Thoracic aorta (tissue), 2 donors: ENCODE data around the gene GAL. TPM values are rescaled to one million over a fixed set of nuclear protein-coding genes. Genes with fewer than 3 reads are reported as not detected.

Experiments
- ATAC-seq: fragments of 150-250 bp; one replicate; pipeline ENCODE4 v1.8.0; 2017; ENCODE audit warnings: low read depth; ENCODE audit not compliant: insufficient number of reproducible peaks, low FRiP score
- DNase-seq: peaks from one replicate; pipeline ENCODE4 v3.0.0-alpha.2; 2020; ENCODE audit warnings: low spot score
- H3K27ac ChIP-seq, 2 donors: fragments of 200-600 bp; sonication (generic); 1 replicate in 1 of 2; 2 replicates in 1 of 2; pipeline ENCODE4 v1.5.1; 2016; ENCODE audit warnings: mild to moderate bottlenecking in 2 of 2, moderate library complexity in 2 of 2
- H3K27me3 ChIP-seq: fragments of 200-600 bp; sonication (generic); replicated peaks from 2 replicates; pipeline ENCODE4 v1.6.0; 2016; ENCODE audit warnings: mild to moderate bottlenecking; ENCODE audit not compliant: insufficient read depth
- H3K36me3 ChIP-seq: fragments of 200-600 bp; sonication (generic); one replicate; pipeline ENCODE4 v1.5.1; 2016
- H3K4me1 ChIP-seq, 2 donors: fragments of 200-600 bp; sonication (generic); 1 replicate in 1 of 2; 2 replicates in 1 of 2; pipeline versions ENCODE4 v1.5.1 to v1.6.0; 2016; ENCODE audit warnings: low read depth in 2 of 2, mild to moderate bottlenecking in 1 of 2; ENCODE audit not compliant: control insufficient read depth in 1 of 2
- H3K4me3 ChIP-seq: fragments of 200-600 bp; sonication (generic); 2 replicates; pipeline ENCODE4 v1.5.1; 2016; ENCODE audit warnings: mild to moderate bottlenecking
- H3K9me3 ChIP-seq: fragments of 200-600 bp; sonication (generic); 2 replicates; pipeline ENCODE4 v1.5.1; 2016
- total RNA-seq, 2 donors: library from RNA; depleted of rRNA; stranded (reverse); fragments of >200 nt; gene quantifications; one replicate each; pipeline versions ENCODE4 v1.1.0 to v1.2.3, GENCODE V29; 2016
- TF ChIP-seq, protein P1 (sequence below): fragments of 200-600 bp; sonication (generic); IDR thresholded peaks from one replicate; pipeline ENCODE4 v1.5.1; 2019; ENCODE audit warnings: antibody characterized with exemption

The GAL gene
- total RNA-seq, 2 donors from 2014 or later = not detected

DNA sequence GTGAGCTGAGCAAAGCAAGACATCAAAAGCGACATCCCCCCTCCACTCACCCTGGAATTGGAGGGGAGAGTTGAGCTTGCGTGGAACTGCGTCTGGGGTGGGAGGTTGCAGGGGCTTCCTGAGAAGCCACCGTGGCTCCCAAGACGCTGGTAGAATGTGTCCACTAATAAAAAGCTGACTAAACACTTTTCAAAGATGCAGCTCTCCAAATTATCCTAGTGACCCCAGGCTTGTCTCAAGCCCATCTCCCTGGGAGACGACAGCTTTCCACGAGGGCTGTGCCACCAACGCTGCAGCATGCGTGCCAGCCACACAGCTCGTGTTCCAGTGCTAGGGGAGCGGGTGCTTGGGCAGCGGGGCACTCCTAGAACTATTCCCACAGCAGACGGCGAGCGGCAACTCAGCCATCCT lies 6.3 kb upstream of the GAL start:
- Histone ChIP-seq H3K27me3 (no peaks in the 10 kb centered on the region), H3K4me3 (no peak overlapping the region), H3K27ac (no peak overlapping the region), H3K4me1 (peaks cover 0 to 7% of the 10 kb centered on the region in 2 donors), H3K36me3 (no peaks in the 10 kb centered on the region), H3K9me3 (no peaks in the 10 kb centered on the region)
- DNase-seq = no peak
- TF ChIP-seq, protein P1, sequence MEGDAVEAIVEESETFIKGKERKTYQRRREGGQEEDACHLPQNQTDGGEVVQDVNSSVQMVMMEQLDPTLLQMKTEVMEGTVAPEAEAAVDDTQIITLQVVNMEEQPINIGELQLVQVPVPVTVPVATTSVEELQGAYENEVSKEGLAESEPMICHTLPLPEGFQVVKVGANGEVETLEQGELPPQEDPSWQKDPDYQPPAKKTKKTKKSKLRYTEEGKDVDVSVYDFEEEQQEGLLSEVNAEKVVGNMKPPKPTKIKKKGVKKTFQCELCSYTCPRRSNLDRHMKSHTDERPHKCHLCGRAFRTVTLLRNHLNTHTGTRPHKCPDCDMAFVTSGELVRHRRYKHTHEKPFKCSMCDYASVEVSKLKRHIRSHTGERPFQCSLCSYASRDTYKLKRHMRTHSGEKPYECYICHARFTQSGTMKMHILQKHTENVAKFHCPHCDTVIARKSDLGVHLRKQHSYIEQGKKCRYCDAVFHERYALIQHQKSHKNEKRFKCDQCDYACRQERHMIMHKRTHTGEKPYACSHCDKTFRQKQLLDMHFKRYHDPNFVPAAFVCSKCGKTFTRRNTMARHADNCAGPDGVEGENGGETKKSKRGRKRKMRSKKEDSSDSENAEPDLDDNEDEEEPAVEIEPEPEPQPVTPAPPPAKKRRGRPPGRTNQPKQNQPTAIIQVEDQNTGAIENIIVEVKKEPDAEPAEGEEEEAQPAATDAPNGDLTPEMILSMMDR = no peak
- ATAC-seq = no peak

DNA sequence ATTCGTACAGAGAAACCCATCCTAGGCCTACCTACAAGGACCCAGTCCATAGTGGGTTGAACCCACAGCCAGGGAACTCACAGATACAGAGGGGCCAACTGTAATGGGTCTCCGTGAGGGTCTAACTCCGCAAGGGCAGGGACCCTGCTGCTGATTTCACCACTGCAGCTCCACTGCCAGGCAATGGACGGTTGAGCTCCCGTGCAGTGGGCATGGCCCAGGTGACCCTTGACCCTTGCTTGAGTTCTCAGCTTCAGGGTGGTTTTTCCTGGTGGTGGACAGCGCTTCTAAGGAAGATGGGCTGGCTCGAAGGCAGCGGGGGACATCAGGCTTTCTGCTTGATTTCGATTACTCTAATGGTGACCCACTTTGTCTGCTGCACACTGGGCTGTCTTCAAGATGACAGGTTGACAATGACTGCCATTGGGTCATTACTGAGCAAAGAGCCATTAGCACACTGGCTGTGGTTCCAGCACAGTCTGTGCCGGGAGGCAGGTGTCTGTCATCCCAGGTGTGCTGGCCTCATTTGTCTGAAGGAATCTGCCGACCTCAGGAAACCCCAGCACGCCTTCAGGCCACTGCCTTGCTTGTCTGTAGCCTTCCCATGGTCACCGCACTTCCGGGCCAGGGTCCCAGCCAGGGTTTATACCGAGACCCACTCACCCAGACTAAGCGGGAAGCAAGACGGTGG lies 3.7 kb upstream of the GAL start:
- Histone ChIP-seq H3K9me3 (no peaks in the 10 kb centered on the region), H3K4me3 (no peak overlapping the region), H3K27ac (no peak overlapping the region), H3K27me3 (peaks cover 11% of the 10 kb centered on the region), H3K4me1 (peaks cover 6 to 22% of the 10 kb centered on the region in 2 donors), H3K36me3 (no peaks in the 10 kb centered on the region)
- TF ChIP-seq, protein P1 = no peak
- DNase-seq (no peak), ATAC-seq (no peak)

DNA sequence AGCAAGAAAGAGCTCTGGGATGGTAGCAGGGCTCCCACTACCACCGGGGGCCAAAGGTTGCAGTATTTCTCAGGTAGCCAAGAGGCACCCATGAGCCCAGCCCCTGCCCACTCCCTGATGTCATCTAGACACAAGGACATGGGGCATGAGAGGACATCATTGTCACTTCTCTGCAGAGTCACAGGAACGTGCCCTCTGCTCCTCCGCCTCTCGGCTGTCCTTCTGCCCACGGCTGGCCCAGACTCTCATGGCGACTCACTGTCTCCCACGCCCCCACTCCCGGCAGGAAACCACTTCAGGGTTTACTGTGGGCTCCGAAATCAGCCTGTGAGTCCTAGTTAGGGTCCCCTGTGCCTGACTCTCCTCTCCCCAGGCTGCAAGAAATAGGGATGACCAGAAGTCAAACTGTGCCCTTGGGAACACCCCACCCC lies 1.8 kb upstream of the GAL start:
- H3K9me3 ChIP-seq = no peaks in the 10 kb centered on the region
- H3K27ac ChIP-seq = no peak overlapping the region
- TF ChIP-seq, protein P1 = no peak
- H3K27me3 ChIP-seq = peaks cover 17% of the 10 kb centered on the region
- H3K4me3 ChIP-seq = no peak overlapping the region
- peaks cover 6 to 19% of the 10 kb centered on the region in 2 donors for H3K4me1 ChIP-seq
- no peaks in the 10 kb centered on the region for H3K36me3 ChIP-seq
- ATAC-seq (no peak), DNase-seq (no peak)

DNA sequence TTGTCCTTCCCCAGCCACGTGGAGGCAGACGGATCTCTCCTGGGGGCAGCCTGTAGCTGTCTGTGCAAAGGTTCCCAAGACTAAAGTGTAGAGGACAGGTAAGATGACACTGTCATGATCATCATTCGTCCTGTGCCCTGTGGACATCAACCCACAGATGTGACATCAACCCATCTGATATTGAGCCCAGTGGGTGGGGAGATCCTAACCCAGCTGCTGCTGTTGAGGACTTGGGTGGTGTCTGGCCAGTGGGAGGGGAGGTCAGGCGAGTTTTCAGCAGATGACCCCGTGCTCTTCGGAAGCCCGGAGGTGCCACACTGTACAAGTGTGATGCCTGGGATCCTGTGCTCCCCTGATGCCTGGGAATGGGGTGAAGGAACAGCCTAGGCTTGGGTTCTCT lies 1.2 kb upstream of the GAL start:
- TF ChIP-seq, protein P1 = no peak
- Histone ChIP-seq H3K27me3 (peaks cover 17% of the 10 kb centered on the region), H3K4me1 (peaks cover 6 to 15% of the 10 kb centered on the region in 2 donors), H3K27ac (no peak overlapping the region), H3K9me3 (no peaks in the 10 kb centered on the region), H3K4me3 (no peak overlapping the region), H3K36me3 (no peaks in the 10 kb centered on the region)
- DNase-seq = no peak
- ATAC-seq = no peak

DNA sequence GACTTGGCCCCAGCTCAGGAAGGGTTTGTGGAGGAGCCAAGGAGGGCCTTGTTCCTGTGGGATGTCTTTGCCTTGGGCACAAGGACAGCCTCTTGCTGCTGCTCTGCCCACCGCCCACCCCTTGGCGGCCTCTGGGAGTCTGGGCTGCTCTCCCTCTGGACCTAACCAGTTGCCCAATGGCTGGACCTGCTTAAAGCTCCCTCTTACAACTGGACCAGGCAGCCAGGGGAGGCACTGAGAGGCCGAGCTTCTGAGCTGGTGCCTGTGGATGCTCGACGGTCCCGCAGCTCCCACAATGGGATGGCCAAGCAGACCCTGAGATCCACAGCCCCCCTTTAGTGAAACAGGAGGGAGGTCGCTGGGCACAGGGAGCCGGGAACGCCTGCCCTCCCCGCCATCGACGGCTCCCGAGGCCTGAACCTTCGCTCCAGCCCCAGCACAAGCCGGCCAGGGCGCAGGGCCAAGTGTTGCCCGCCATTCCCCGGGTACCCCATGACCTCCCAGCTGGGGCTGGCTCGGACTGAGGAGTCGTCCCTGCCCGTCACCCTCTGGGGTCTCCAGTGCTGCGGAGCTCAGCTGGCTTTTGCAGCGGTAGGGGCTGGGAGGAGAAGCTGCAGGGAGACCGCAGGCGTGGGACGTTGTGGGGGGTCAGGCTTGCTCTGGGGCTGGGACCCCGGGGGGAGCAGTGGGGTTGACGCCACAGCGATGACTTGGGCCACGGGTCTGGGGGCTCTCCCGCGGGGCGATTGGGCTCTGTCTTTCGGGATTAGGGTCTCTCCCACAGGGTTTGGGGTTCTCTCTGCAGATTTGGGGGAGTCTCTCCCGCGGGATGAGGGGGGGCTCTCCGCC lies 584 bp upstream of the GAL start:
- H3K36me3 ChIP-seq = no peaks in the 10 kb centered on the region
- no peaks in the 10 kb centered on the region for H3K9me3 ChIP-seq
- peak overlapping the region; percentile 63 for H3K4me3 ChIP-seq
- H3K27ac ChIP-seq = no peak overlapping the region
- no peak for DNase-seq
- TF ChIP-seq, protein P1 = no peak
- ATAC-seq = no peak
- peaks cover 17% of the 10 kb centered on the region for H3K27me3 ChIP-seq
- H3K4me1 ChIP-seq = peaks cover 6 to 15% of the 10 kb centered on the region in 2 donors
